Heart left ventricle (tissue), 16 donors: ENCODE results near the gene DNAJB4. TPM values are rescaled to one million over a fixed set of nuclear protein-coding genes. Genes with fewer than 3 reads are reported as not detected.

ENCODE experiments used
- ATAC-seq, 4 donors: fragments of 200-7000 bp; cut with Tn5 transposase; one replicate each; pipeline ENCODE4 v1.9.1; 2020 to 2022; ENCODE audit warnings: moderate library complexity in 4 of 4, mild to moderate bottlenecking in 3 of 4, moderate number of reproducible peaks in 1 of 4
- DNase-seq, 5 donors: peaks; one replicate each; pipeline ENCODE4 v3.0.0-alpha.2; 2020
- H3K27ac ChIP-seq, 12 donors: fragments of 200-600 bp; sonication (generic) in 4 of 12; one replicate each; pipeline versions ENCODE4 v1.5.0 to v1.8.0; 2016 to 2022; ENCODE audit warnings: mild to moderate bottlenecking in 2 of 12
- H3K27me3 ChIP-seq, 9 donors: fragments of 200-600 bp; sonication (generic) in 2 of 9; one replicate each; pipeline versions ENCODE4 v1.5.1 to v1.8.0; 2016 to 2022; ENCODE audit warnings: mild to moderate bottlenecking in 3 of 9
- H3K36me3 ChIP-seq, 9 donors: fragments of 200-600 bp; sonication (generic) in 2 of 9; one replicate each; pipeline versions ENCODE4 v1.5.0 to v1.8.0; 2018 to 2022; ENCODE audit warnings: mild to moderate bottlenecking in 2 of 9
- H3K4me1 ChIP-seq, 12 donors: fragments of 200-600 bp; sonication (generic) in 4 of 12; one replicate each; pipeline versions ENCODE4 v1.5.0 to v1.8.0; 2016 to 2022; ENCODE audit warnings: mild to moderate bottlenecking in 3 of 12
- H3K4me3 ChIP-seq, 12 donors: fragments of 200-600 bp; sonication (generic) in 4 of 12; one replicate each; pipeline versions ENCODE4 v1.5.0 to v1.8.0; 2017 to 2022; ENCODE audit warnings: mild to moderate bottlenecking in 9 of 12, moderate library complexity in 4 of 12
- H3K9me3 ChIP-seq, 12 donors: fragments of 200-600 bp; sonication (generic) in 4 of 12; one replicate each; pipeline versions ENCODE4 v1.5.0 to v1.8.0; 2016 to 2022; ENCODE audit warnings: mild to moderate bottlenecking in 1 of 12
- POLR2A ChIP-seq, 2 donors: fragments of 450-650 bp; IDR thresholded peaks; one replicate each; pipeline ENCODE4 v1.6.1; 2017; ENCODE audit warnings: antibody characterized with exemption in 2 of 2, mild to moderate bottlenecking in 2 of 2, moderate library complexity in 2 of 2
- WGBS, 4 donors: extraction: QIAGEN DNeasy Blood & Tissue Kit in 2 of 4; methylation state at CpG; one replicate each; pipeline versions ENCODE4 v1.1.5 to v1.1.7; 2013 to 2018; 5-methylcytosine and 5-hydroxymethylcytosine counted together
- intact Hi-C, 10 donors: fragments of 100-400 bp; cut with DNase I; formaldehyde crosslinking; loops; one replicate each; pipeline versions ENCODE4 v1.11.1 to v1.14.2; 2022
- polyA plus RNA-seq, 2 donors: library from polyadenylated mRNA; stranded (reverse); fragments of 200-250 nt; gene quantifications; one replicate each; pipeline ENCODE4 v1.2.3, GENCODE V29; 2013
- total RNA-seq, 9 donors: library from RNA; depleted of rRNA in 2 of 9; stranded (reverse); fragments of >200 nt in 2 of 9; fragmentation: NEBNext Ultra II Directional in 3 of 9; extraction: Animal tissue kit (Norgen Biotek cat#: 25700) in 3 of 9; gene quantifications; one replicate each; pipeline versions ENCODE4 v1.1.0 to v1.2.4, GENCODE V29; 2016 to 2023
- TF ChIP-seq, protein P1 (sequence below), 12 donors: fragments of 200-600 bp; sonication (generic) in 4 of 12; IDR thresholded peaks; one replicate each; pipeline versions ENCODE4 v1.5.0 to v1.8.0; 2018 to 2022; ENCODE audit warnings: antibody characterized with exemption in 12 of 12, mild to moderate bottlenecking in 5 of 12
- donor health status: ischemic (EF 13 %, LVEDD 7.1; RV severe dilation, severe dysfunction).
- donor health status: healthy with polysubstance abuse.
- donor health status: DM: no; HTN: yes; CAD: no.
- donor health status: DM: no; HTN: no; CAD: no.
- donor health status: ischemic (EF 25% LVEDD 6.9; RV normal size, moderate dysfunction).
- donor health status: ischemic (EF 25% LVEDD 5.7; RV mildly dilated, moderate dysfunction).
- donor health status: healthy.
- donor health status: DM: yes; HTN: yes; CAD: no.
- donor health status: ischemic (EF 35%, LVEDD 5.7; RV mildly dilated, moderate dysfunction).
- donor health status: nonischemic (EF 11% LVEDD 7.7; RV severe dilation, severe dysfunction).
- donor health status: DM: yes; HTN: yes; CAD: no.
- donor health status: PGD.
- donor health status: ischemic (EF 29% LVEDD 5.4; RV normal size, mild dysfunction).
- donor health status: nonischemic (EF 23%, LVEDD 6.1; RV moderate dilation, normal function).

Gene DNAJB4
- total and polyA plus RNA-seq, 11 donors = 35.2 to 190 (median 95.9) TPM

DNA sequence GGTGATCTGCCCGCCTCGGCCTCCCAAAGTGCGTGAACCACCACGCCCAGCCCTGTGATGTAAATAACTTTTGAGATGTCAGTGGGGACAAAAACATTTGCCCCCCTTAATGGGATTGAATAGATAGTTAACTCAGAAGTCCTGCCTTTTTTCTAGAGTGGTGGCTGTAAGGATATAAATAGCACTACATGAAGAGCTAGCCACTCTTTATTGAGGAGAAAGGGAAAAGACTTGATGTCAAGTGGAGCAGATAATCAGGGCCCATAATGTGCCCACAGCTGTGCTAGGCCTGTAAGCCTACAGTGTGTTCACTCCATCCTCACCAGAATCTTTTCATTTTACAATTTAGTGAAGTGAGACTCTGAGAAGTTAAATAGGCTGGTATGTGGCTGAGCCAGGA lies 44.7 kb downstream of the DNAJB4 start:
- no peak overlapping the region for H3K4me3 ChIP-seq
- no peaks in the 10 kb centered on the region for H3K9me3 ChIP-seq
- DNase-seq (no peak), ATAC-seq (peak; percentile 24 to 56 (median 38))
- WGBS, 4 donors = 54 to 69% (median 56%) methylated on average over 4 of the region's 4 CpGs
- peaks cover 3 to 50% (median 25%) of the 10 kb centered on the region in 12 donors for H3K4me1 ChIP-seq
- peak overlapping the region in 9 of 12 donors; percentile 2 to 74 (median 52) for H3K27ac ChIP-seq
- no peak for TF ChIP-seq POLR2A (IDR thresholded peaks at IDR 0.05)
- TF ChIP-seq, protein P1, sequence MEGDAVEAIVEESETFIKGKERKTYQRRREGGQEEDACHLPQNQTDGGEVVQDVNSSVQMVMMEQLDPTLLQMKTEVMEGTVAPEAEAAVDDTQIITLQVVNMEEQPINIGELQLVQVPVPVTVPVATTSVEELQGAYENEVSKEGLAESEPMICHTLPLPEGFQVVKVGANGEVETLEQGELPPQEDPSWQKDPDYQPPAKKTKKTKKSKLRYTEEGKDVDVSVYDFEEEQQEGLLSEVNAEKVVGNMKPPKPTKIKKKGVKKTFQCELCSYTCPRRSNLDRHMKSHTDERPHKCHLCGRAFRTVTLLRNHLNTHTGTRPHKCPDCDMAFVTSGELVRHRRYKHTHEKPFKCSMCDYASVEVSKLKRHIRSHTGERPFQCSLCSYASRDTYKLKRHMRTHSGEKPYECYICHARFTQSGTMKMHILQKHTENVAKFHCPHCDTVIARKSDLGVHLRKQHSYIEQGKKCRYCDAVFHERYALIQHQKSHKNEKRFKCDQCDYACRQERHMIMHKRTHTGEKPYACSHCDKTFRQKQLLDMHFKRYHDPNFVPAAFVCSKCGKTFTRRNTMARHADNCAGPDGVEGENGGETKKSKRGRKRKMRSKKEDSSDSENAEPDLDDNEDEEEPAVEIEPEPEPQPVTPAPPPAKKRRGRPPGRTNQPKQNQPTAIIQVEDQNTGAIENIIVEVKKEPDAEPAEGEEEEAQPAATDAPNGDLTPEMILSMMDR (IDR thresholded peaks at IDR 0.05) = no peak
- H3K36me3 ChIP-seq = no peaks in the 10 kb centered on the region
- intact Hi-C loops = loop anchor here in 6 of 10 donors (5.0 to 10.0 kb wide), 5 partner anchors 42 to 72 kb away; partner anchors contain the start of gene FUBP1 (in 1 of the 6)
- H3K27me3 ChIP-seq = peaks cover 0 to 23% (median 0%) of the 10 kb centered on the region in 9 donors

DNA sequence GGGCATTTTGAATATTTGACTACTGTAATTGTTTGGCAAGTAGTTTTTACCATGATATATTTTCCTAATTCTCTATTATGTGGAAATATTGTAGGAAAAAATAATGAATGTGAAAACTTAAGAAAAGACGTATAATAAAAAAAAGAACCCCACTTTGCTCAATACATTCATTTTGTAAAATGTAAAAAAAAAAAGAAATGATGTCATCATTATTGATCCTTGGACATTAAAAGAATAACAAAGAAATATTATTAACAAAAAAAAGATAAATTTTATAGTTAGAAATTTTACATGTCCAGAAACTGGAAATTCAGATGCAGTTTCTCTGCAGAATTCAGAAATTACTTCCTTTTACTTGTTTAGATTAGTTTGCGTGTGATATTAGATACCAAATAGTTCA lies 46.3 kb downstream of the DNAJB4 start:
- no peak overlapping the region for H3K4me3 ChIP-seq
- no peak overlapping the region for H3K27ac ChIP-seq
- peaks cover 3 to 52% (median 26%) of the 10 kb centered on the region in 12 donors for H3K4me1 ChIP-seq
- no peaks in the 10 kb centered on the region for H3K9me3 ChIP-seq
- no peaks in the 10 kb centered on the region for H3K36me3 ChIP-seq
- 95 to 99% (median 96%) methylated on average over 2 of the region's 2 CpGs for WGBS, 4 donors
- no peak for DNase-seq
- ATAC-seq = no peak
- TF ChIP-seq, protein P1 (IDR thresholded peaks at IDR 0.05) = no peak
- no peak for TF ChIP-seq POLR2A (IDR thresholded peaks at IDR 0.05)
- intact Hi-C loops = loop anchor here in 1 of 10 donors (5.0 kb wide), 1 partner anchor 61 kb away; no protein-coding TSS in a partner anchor
- peaks cover 0 to 15% (median 0%) of the 10 kb centered on the region in 9 donors for H3K27me3 ChIP-seq

DNA sequence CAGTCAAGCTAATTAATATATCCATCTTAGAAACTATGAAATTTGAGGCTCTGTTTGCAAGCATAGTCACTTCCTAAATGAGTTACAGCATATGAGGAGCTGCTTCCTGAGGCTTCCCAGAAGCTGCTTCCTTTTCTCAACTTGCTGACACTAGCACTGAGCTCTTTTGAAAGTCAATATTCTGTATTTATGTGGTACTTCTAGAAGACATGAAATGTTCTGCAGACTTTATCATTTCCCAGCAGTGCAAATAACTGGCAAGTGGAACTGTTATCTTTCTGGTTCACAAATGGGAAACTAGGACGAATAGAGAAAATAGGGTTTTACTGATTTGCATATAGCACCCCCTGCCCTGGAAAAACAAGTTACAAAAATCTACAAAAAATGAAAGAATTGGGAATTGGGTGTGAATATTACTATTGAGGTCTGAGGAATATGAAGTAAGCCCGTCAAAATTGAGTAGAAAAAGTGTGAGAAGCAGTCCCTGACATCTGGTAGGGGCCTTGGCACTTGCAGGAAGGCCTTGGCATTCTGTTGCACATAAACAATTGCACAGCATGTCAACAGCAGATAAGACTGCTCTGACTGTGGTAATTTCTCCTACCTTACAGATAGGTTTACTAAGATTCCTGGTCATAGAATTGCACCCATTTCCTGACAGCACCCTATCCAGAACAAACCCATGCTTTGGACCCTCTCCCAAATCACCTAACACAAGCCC lies 48.1 kb downstream of the DNAJB4 start:
- intact Hi-C loops = loop anchor here in 1 of 10 donors (5.0 kb wide), 1 partner anchor 59 kb away; no protein-coding TSS in a partner anchor
- DNase-seq (no peak), ATAC-seq (peak in 2 of 4 donors; percentile 18 to 37)
- H3K4me1 ChIP-seq = peaks cover 0 to 41% (median 15%) of the 10 kb centered on the region in 12 donors
- WGBS, 4 donors = 24 to 51% (median 42%) methylated on average over 2 of the region's 2 CpGs
- H3K36me3 ChIP-seq = no peaks in the 10 kb centered on the region
- TF ChIP-seq, protein P1 (IDR thresholded peaks at IDR 0.05) = no peak
- TF ChIP-seq POLR2A (IDR thresholded peaks at IDR 0.05) = no peak
- H3K9me3 ChIP-seq = no peaks in the 10 kb centered on the region
- peak overlapping the region in 7 of 12 donors; percentile 11 to 74 (median 35) for H3K27ac ChIP-seq
- no peaks in the 10 kb centered on the region for H3K27me3 ChIP-seq
- no peak overlapping the region for H3K4me3 ChIP-seq

DNA sequence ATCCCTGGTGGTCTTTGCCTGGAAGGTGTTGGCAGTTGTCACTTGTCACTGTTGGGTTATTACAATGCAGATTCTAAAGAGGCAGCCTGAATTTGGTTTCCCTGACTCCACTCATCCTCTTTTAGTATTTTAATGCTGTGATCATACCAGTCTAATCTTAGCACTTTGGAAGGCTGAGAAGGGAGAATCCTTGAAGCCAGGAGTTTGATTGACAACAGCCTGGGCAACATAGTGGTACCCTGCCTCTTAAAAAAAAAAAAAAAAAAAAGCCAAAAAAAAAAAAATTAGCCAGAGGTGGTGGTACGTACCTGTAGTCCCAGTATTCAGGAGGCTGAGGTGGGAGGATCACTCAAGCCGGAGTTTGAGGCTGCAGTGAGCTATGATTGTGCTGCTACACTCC lies 48.8 kb downstream of the DNAJB4 start:
- peaks cover 0 to 38% (median 13%) of the 10 kb centered on the region in 12 donors for H3K4me1 ChIP-seq
- 90 to 98% (median 91%) methylated on average over 2 of the region's 2 CpGs for WGBS, 4 donors
- H3K36me3 ChIP-seq = no peaks in the 10 kb centered on the region
- no peaks in the 10 kb centered on the region for H3K27me3 ChIP-seq
- no peak overlapping the region for H3K4me3 ChIP-seq
- H3K9me3 ChIP-seq = no peaks in the 10 kb centered on the region
- intact Hi-C loops = loop anchor here in 1 of 10 donors (5.0 kb wide), 1 partner anchor 59 kb away; no protein-coding TSS in a partner anchor
- H3K27ac ChIP-seq = peak overlapping the region in 4 of 12 donors; percentile 22 to 74 (median 36)
- DNase-seq = no peak
- TF ChIP-seq POLR2A (IDR thresholded peaks at IDR 0.05) = no peak
- TF ChIP-seq, protein P1 (IDR thresholded peaks at IDR 0.05) = no peak
- ATAC-seq = peak in 1 of 4 donors; percentile 30
